ENCODE measurements around the gene LYST.

LYST gene

GRCh38 chr1:235881930-235882700 is 15.4 kb upstream of the LYST start:
- Mint-ChIP-seq H3K4me3 (no peak overlapping the region), H3K36me3 (ENCODE audit: low read depth) (no peaks in the 10 kb centered on the region), H3K27ac (no peak overlapping the region), H3K4me1 (no peaks in the 10 kb centered on the region), H3K9me3 (no peaks in the 10 kb centered on the region), H3K27me3 (ENCODE audit: low read depth) (peaks cover 10% of the 10 kb centered on the region)
- no peak for TF ChIP-seq CTCF (IDR thresholded peaks at IDR 0.05; ENCODE audit: unreplicated experiment in 3 of 3)

GRCh38 chr1:235878082-235878811 is 11.5 kb upstream of the LYST start:
- Mint-ChIP-seq H3K4me1 (no peaks in the 10 kb centered on the region), H3K27ac (no peak overlapping the region), H3K9me3 (no peaks in the 10 kb centered on the region), H3K36me3 (ENCODE audit: low read depth) (no peaks in the 10 kb centered on the region), H3K27me3 (ENCODE audit: low read depth) (peaks cover 16% of the 10 kb centered on the region), H3K4me3 (no peak overlapping the region)
- TF ChIP-seq CTCF (IDR thresholded peaks at IDR 0.05; ENCODE audit: unreplicated experiment in 3 of 3): no peak

- Mint-ChIP-seq H3K36me3 (ENCODE audit: low read depth) (no peaks in the 10 kb centered on the region), H3K4me1 (no peaks in the 10 kb centered on the region), H3K27ac (no peak overlapping the region), H3K4me3 (no peak overlapping the region), H3K27me3 (ENCODE audit: low read depth) (peaks cover 16% of the 10 kb centered on the region), H3K9me3 (no peaks in the 10 kb centered on the region)
- no peak for TF ChIP-seq CTCF (IDR thresholded peaks at IDR 0.05; ENCODE audit: unreplicated experiment in 3 of 3)
Measured at GRCh38 chr1:235876402-235876841, 9.7 kb upstream of the LYST start.

GRCh38 chr1:235875036-235875597 is 8.4 kb upstream of the LYST start:
- Mint-ChIP-seq H3K36me3 (ENCODE audit: low read depth) (no peaks in the 10 kb centered on the region), H3K27ac (no peak overlapping the region), H3K4me3 (no peak overlapping the region), H3K4me1 (no peaks in the 10 kb centered on the region), H3K9me3 (no peaks in the 10 kb centered on the region), H3K27me3 (ENCODE audit: low read depth) (peaks cover 16% of the 10 kb centered on the region)
- no peak for TF ChIP-seq CTCF (IDR thresholded peaks at IDR 0.05; ENCODE audit: unreplicated experiment in 3 of 3)

- TF ChIP-seq CTCF (IDR thresholded peaks at IDR 0.05; ENCODE audit: unreplicated experiment in 3 of 3): no peak
- no peak overlapping the region for H3K27ac Mint-ChIP-seq
- H3K27me3 Mint-ChIP-seq (ENCODE audit: low read depth): peaks cover 11% of the 10 kb centered on the region
- H3K4me3 Mint-ChIP-seq: no peak overlapping the region
- H3K9me3 Mint-ChIP-seq: no peaks in the 10 kb centered on the region
- H3K36me3 Mint-ChIP-seq (ENCODE audit: low read depth): no peaks in the 10 kb centered on the region
- H3K4me1 Mint-ChIP-seq: no peaks in the 10 kb centered on the region
Measured at GRCh38 chr1:235874261-235874660, 7.6 kb upstream of the LYST start.

Measured in nephron (organoid).